Raji (cell line): ENCODE results near the gene ZDHHC24.

ENCODE experiments used
- POLR2A ChIP-seq: IDR thresholded peaks from 2 replicates; pipeline ENCODE4 v1.6.1; 2011; ENCODE audit warnings: low read depth, low read length, control low read depth; ENCODE audit not compliant: insufficient read depth

The ZDHHC24 gene

DNA sequence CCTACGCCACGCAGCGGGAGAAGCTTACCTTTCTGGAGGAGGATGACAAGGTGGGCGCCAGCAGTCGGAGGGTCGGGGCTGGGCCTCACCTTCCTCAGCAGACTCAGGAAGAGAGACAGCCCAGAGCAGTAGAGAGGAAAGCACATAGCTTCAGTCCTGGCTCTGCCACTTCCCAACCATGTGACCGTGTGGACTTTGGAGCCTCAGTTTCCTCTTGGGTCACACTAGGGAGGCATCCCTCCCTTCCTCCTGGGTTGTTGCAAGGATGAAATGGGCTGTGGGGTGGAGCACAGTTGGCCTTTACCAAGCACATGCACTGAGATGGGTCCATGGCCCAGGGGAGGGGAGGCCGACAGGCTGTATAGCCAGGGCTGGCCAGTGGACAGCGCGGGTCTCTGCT lies 52.7 kb downstream of the ZDHHC24 start:
- TF ChIP-seq POLR2A = no peak

- TF ChIP-seq POLR2A = no peak
Measured at GRCh38 chr11:66492161-66492865, 53.5 kb downstream of the ZDHHC24 start.

- TF ChIP-seq POLR2A = no peak
Measured at GRCh38 chr11:66491315-66491935, 54.4 kb downstream of the ZDHHC24 start.

GRCh38 chr11:66489636-66490035 lies 56.2 kb downstream of the ZDHHC24 start:
- TF ChIP-seq POLR2A = no peak

DNA sequence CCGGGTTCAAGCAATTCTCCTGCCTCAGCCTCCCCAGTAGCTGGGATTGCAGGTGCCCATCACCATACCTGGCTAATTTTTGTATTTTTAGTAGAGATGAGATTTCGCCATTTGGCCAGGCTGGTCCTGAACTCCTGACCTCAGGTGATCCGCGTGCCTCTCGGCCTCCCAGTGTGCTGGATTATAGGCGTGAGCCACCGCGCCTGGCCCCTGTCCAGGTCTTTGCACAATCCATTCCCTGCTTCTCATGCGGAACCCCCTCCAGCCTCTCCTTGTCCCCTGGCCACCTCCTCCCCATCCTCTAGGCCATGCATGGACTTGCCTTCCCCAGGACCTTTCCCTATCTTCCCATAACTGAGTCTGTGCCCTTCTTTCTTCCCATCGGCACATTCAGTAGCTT lies 56.9 kb downstream of the ZDHHC24 start:
- TF ChIP-seq POLR2A = no peak

DNA sequence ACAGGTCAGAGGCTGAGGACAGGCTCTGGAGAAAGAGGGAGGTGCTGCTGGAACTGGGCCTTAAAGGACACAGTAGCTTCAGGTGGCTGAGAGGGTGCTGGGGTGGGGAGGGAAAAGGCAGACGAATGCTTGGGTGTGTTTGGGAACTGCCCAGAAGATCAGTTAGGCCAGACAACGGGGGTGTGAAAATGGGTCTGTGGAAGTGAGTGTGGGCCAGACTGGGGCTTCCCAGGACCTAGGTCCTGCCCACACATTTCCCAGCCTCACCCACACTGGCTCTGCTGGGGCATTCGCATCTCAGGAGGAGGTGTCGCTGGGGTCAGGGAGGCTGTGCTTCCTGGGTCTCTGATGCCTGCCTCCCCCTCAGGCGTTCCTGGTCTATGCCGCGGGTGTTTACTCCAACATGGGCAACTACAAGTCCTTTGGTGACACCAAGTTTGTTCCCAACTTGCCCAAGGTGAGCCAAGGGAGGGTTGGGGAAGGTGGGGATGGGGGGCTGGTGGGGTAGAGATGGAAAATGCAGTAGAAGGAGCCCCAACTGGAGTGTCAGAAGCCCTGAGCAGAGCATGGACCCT lies 61.0 kb downstream of the ZDHHC24 start:
- no peak for TF ChIP-seq POLR2A

DNA sequence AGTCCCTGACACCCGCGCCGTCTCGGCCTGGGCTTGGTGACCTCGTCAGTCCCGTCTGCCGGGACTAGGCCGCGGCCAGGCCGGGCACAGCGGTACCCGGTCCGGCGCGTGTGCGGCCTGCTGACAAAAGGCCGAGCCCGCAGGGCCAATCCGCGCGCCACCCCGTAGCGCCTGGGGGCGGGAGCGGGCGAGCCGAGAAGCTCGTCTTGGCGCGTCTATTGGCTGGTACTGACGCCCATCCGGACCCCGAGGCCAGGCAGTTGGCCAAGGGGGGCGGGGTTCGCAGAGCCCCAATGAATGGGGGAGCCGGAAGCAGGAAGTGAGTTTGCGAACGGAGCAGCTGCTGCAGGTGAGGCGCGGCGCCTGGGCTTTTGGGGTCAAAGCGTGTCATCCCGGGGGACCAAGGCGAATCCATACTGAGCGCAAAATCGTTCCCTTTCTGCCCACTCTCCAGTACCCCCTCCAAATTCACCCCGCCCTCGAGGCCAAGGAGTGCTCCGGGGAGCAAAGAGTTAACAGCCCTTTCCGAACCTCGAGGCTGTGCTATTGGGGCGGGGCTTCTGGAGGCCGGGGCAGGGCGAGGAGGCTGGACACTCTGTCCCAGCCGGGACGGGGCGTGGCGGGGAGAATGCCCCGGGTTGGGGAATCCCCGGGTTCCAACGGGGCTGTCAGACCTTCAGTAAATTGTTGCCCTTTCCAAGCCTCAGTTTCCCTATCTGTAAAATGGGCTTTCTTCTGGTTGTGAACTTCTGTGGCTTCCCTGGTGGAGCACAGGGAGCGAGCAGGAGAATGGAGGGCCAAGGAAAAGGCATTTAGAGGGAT lies 65.5 kb downstream of the ZDHHC24 start, which contains the start of gene DPP3:
Gene DPP3 (plus strand): TSS at position 318 of the 822 bp plus-strand sequence. CDS start 1,767 bp downstream, outside the sequence.
- peak; percentile 84 for TF ChIP-seq POLR2A

DNA sequence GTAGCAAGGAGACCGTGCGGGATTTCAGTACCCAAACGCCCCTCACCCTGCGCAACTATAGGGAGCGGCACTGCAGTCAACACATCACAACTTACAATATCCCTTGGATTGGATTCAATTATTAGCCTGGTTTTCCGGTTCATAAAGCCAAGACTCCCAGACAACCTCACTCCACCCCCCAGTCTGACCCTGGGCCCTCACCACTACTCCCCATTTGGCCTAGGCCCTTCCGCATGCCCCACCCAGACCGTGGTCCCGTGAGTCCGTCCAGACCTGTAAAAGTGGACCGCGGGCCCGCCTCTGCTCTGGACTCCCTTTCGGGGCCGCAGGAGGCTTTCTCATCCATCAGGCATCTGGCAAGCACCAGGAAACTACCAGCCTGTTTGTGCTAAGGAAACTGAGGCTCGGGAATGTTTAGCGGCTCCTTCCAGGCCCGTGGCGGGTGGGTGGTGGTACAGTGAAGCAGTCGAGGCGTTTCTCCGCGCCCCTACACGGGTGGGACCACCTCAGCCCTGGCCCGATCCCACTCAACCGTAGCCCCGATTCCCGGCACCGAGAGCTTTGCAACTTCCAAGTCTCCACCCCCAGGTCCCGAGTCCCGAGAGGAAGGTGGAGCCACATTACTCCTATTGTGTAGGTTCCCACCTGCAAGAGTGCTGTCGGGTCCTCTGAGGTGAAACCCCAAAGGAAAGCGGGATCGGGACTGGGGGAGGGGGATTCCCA lies 66.3 kb downstream of the ZDHHC24 start:
- TF ChIP-seq POLR2A = no peak

DNA sequence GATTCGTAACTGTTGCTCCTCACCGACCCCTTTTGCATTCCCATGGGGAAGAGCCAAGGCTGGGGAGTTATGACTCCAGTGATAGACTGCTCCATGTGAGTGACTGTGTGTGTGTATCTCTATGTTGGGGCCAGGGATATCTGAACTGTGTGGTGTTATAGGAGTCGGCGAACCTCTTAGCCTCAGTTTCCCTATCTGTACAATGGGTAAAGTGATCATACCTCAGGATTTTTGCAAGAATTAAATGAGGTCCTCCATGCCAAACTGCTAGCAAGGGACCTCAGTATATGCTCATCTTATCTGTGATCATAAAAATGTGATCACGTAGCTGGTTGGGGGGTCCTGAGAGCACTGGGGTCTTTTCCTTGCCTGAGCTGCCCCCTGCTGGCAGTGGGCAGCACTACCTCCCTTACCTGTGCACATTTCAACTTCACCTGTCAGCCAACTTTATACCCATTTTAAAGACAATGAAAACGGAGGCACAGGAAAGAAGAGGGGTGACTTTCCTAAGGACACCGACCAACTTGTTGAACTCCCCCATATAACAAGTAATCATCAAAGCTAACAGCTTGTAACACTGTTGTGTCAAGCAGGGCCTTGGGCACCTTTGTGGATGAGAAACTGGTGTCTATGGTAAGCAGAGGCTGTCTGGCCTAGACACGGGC lies 67.0 kb downstream of the ZDHHC24 start:
- TF ChIP-seq POLR2A = no peak

GRCh38 chr11:66477263-66478201 lies 68.3 kb downstream of the ZDHHC24 start:
- no peak for TF ChIP-seq POLR2A

DNA sequence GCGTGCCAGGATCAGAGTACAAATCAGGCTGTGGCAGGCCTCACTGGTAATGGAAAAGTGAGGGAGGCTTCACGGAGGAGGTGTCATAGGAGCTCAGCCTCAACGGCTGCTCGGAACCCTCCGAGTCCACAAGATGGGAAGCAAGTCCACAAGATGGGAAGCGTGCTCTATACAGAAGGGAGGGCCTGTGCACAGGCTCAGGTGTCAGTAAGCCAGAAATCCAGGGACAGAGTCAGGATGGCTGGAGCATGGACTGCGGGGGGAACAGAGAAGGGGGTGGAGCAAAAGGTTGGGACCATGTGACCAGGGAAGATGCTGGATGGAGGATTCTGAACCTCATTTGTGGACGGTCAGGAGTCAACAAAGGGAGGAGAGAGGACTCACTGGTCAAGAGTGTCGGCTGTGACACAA lies 69.0 kb downstream of the ZDHHC24 start:
- no peak; the same call in 1 of the 2 replicates for TF ChIP-seq POLR2A

- TF ChIP-seq POLR2A = no peak; the same call in 1 of the 2 replicates
Measured at GRCh38 chr11:66476173-66476840, 69.5 kb downstream of the ZDHHC24 start.
